Measurements from ENCODE around the gene ASXL3. TPM values are rescaled to one million over a fixed set of nuclear protein-coding genes. Genes with fewer than 3 reads are reported as not detected.

ASXL3 gene
- total RNA-seq, 2 donors from 2014 or later, result 0.71 to 1.1 TPM

DNA sequence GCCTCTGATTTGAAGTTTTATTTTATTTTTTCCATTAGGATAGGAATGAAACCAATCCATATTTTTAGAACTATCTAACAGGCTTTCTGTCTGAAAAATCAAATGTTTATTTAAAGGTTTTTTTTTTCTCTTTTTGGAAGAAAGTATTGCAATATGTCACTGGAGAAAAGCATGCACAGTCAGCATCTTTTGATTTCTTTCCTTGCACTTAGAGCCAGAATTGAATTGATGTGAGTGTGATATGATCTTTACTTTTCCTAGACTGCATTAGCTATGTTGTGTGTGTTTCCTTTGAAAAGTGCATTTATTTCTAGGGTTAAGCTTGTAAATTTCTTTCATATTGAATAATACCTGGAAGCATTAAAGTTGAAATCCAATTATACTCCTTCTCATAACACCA lies 87.6 kb downstream of the ASXL3 start:
- no peaks in the 10 kb centered on the region for H3K36me3 Mint-ChIP-seq (ENCODE audit: low read depth)
- no peaks in the 10 kb centered on the region for H3K27me3 ChIP-seq (ENCODE audit: control insufficient read depth, insufficient read depth, low read length, poor library complexity, severe bottlenecking)
- no peak overlapping the region for H3K27ac Mint-ChIP-seq
- H3K9me3 Mint-ChIP-seq, result no peaks in the 10 kb centered on the region
- H3K36me3 ChIP-seq (ENCODE audit: control insufficient read depth, insufficient read depth, low read length), result no peaks in the 10 kb centered on the region
- no peak for DNase-seq
- H3K9ac ChIP-seq (ENCODE audit: extremely low read depth, low read length, poor library complexity, severe bottlenecking), result no peak overlapping the region
- peaks cover 7% of the 10 kb centered on the region for H3K4me1 Mint-ChIP-seq
- no peak overlapping the region for H3K27ac ChIP-seq (ENCODE audit: low read depth, low read length)
- H3K9me3 ChIP-seq (ENCODE audit: control insufficient read depth, low read length), result no peaks in the 10 kb centered on the region
- H3K4me3 Mint-ChIP-seq, result no peak overlapping the region
- no peaks in the 10 kb centered on the region for H3K4me1 ChIP-seq (ENCODE audit: control insufficient read depth, insufficient read depth, low read length)
- TF ChIP-seq, protein P1, sequence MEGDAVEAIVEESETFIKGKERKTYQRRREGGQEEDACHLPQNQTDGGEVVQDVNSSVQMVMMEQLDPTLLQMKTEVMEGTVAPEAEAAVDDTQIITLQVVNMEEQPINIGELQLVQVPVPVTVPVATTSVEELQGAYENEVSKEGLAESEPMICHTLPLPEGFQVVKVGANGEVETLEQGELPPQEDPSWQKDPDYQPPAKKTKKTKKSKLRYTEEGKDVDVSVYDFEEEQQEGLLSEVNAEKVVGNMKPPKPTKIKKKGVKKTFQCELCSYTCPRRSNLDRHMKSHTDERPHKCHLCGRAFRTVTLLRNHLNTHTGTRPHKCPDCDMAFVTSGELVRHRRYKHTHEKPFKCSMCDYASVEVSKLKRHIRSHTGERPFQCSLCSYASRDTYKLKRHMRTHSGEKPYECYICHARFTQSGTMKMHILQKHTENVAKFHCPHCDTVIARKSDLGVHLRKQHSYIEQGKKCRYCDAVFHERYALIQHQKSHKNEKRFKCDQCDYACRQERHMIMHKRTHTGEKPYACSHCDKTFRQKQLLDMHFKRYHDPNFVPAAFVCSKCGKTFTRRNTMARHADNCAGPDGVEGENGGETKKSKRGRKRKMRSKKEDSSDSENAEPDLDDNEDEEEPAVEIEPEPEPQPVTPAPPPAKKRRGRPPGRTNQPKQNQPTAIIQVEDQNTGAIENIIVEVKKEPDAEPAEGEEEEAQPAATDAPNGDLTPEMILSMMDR (conservative IDR thresholded peaks at IDR 0.05), result no peak
- H3K4me3 ChIP-seq (ENCODE audit: low read length), result no peak overlapping the region
- no peaks in the 10 kb centered on the region for H3K27me3 Mint-ChIP-seq (ENCODE audit: insufficient read depth)

DNA sequence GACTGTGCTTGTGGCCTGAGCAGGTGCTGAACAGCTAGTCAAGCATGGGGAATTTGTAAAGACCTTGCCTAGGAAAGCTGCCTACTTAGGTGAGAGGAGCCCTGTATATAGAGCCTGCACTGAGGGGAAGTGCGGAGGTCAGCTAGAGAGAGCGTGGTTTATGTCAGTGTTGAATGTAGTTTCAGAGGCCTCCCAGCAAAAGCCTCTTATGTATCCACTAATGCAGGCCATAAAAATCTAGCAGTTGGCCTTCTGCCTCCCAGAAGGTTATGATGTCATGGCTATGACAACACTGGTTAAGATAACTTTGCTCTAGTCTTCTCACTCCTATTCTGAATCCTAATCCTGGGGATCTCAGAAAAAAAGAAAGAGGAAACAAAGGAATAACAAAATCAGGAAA lies 88.9 kb downstream of the ASXL3 start:
- TF ChIP-seq, protein P1 (conservative IDR thresholded peaks at IDR 0.05), result no peak
- H3K27me3 Mint-ChIP-seq (ENCODE audit: insufficient read depth), result no peaks in the 10 kb centered on the region
- no peaks in the 10 kb centered on the region for H3K4me1 ChIP-seq (ENCODE audit: control insufficient read depth, insufficient read depth, low read length)
- no peaks in the 10 kb centered on the region for H3K36me3 Mint-ChIP-seq (ENCODE audit: low read depth)
- H3K27me3 ChIP-seq (ENCODE audit: control insufficient read depth, insufficient read depth, low read length, poor library complexity, severe bottlenecking), result no peaks in the 10 kb centered on the region
- no peaks in the 10 kb centered on the region for H3K36me3 ChIP-seq (ENCODE audit: control insufficient read depth, insufficient read depth, low read length)
- H3K9me3 ChIP-seq (ENCODE audit: control insufficient read depth, low read length), result no peaks in the 10 kb centered on the region
- H3K9me3 Mint-ChIP-seq, result no peaks in the 10 kb centered on the region
- no peak for DNase-seq
- 100% methylated on average over 2 of the region's 2 CpGs; no CpG with 5 or more reads in 1 of the 2 experiments for WGBS, 2 experiments (ENCODE audit: insufficient coverage in 1 of 2, insufficient read length in 1 of 2)
- no peak overlapping the region for H3K4me3 Mint-ChIP-seq
- no peak overlapping the region for H3K27ac Mint-ChIP-seq
- peaks cover 17% of the 10 kb centered on the region for H3K4me1 Mint-ChIP-seq
- H3K27ac ChIP-seq (ENCODE audit: low read depth, low read length), result no peak overlapping the region
- no peak overlapping the region for H3K9ac ChIP-seq (ENCODE audit: extremely low read depth, low read length, poor library complexity, severe bottlenecking)
- H3K4me3 ChIP-seq (ENCODE audit: low read length), result no peak overlapping the region

DNA sequence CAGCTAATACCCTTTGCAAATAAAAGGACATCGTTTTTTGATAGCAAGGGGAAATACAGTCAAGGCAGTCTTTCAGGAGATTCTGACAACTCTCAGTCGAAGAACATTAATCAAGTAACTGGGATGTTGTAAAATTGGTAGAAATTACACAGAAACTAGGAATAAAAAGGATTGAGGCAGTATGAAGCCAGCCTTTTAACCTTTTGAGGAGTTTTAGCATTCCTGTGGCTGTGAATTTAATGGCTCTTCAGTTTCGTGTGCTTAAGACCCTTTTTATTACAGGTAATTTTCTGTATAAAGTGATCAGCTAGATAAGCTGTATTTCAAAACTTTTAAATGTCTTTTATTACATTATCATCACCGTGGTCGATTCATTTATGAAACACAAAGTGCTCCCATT lies 91.6 kb downstream of the ASXL3 start:
- H3K27me3 ChIP-seq (ENCODE audit: control insufficient read depth, insufficient read depth, low read length, poor library complexity, severe bottlenecking), result no peaks in the 10 kb centered on the region
- WGBS, 2 experiments (ENCODE audit: insufficient coverage in 1 of 2, insufficient read length in 1 of 2), result 89 to 100% methylated on average over 2 to 5 of the region's 5 CpGs

More for the DNA sequence above, 91.6 kb downstream of the ASXL3 start:
- TF ChIP-seq, protein P1 (conservative IDR thresholded peaks at IDR 0.05), result no peak
- H3K27me3 Mint-ChIP-seq (ENCODE audit: insufficient read depth), result no peaks in the 10 kb centered on the region
- H3K36me3 Mint-ChIP-seq (ENCODE audit: low read depth), result no peaks in the 10 kb centered on the region
- Histone ChIP-seq H3K36me3 (ENCODE audit: control insufficient read depth, insufficient read depth, low read length) (no peaks in the 10 kb centered on the region), H3K9me3 (ENCODE audit: control insufficient read depth, low read length) (no peaks in the 10 kb centered on the region), H3K9ac (ENCODE audit: extremely low read depth, low read length, poor library complexity, severe bottlenecking) (no peak overlapping the region), H3K4me3 (ENCODE audit: low read length) (no peak overlapping the region), H3K4me1 (ENCODE audit: control insufficient read depth, insufficient read depth, low read length) (no peaks in the 10 kb centered on the region), H3K27ac (ENCODE audit: low read depth, low read length) (no peak overlapping the region)
- no peaks in the 10 kb centered on the region for H3K9me3 Mint-ChIP-seq
- peaks cover 22% of the 10 kb centered on the region for H3K4me1 Mint-ChIP-seq
- H3K27ac Mint-ChIP-seq, result no peak overlapping the region
- no peak for DNase-seq
- no peak overlapping the region for H3K4me3 Mint-ChIP-seq
